Astrocyte (in vitro differentiated cells and primary cell): Measurements from ENCODE around the gene COG5. TPM values are rescaled to one million over a fixed set of nuclear protein-coding genes. Genes with fewer than 3 reads are reported as not detected.
A peak's percentile ranks its signal among the peaks of the same experiment; 100 is the strongest.

Experiments used
- DNase-seq: peaks from one replicate; pipeline ENCODE4 v3.0.0-alpha.2; 2010; ENCODE audit warnings: low read depth
- FAIRE-seq: peaks from 2 replicates; lab custom pipeline; 2011; peaks lifted over from hg19 to GRCh38; lab: Jason Lieb, UNC
- H2AFZ ChIP-seq: 2 replicates; pipeline ENCODE4 v1.6.0; 2012; ENCODE audit warnings: low read depth, low read length, inconsistent platforms
- H3K27ac ChIP-seq: 2 replicates; pipeline ENCODE4 v1.5.1; 2011; ENCODE audit warnings: low read depth, low read length, inconsistent platforms
- H3K27me3 ChIP-seq: 2 replicates; pipeline ENCODE4 v1.6.0; 2011; ENCODE audit warnings: low read length, inconsistent platforms; ENCODE audit not compliant: insufficient read depth
- H3K36me3 ChIP-seq: 2 replicates; pipeline ENCODE4 v1.5.1; 2011; ENCODE audit warnings: low read length, inconsistent platforms; ENCODE audit not compliant: insufficient read depth
- H3K4me1 ChIP-seq: 2 replicates; pipeline ENCODE4 v1.5.1; 2011; ENCODE audit warnings: low read length, inconsistent platforms; ENCODE audit not compliant: insufficient read depth
- H3K4me2 ChIP-seq: 2 replicates; pipeline ENCODE4 v1.6.0; 2012; ENCODE audit warnings: low read length, inconsistent platforms
- H3K4me3 ChIP-seq: 2 replicates; pipeline ENCODE4 v1.5.1; 2011; ENCODE audit warnings: low read depth, mild to moderate bottlenecking, low read length, inconsistent platforms; ENCODE audit not compliant: insufficient read depth
- H3K79me2 ChIP-seq: 2 replicates; pipeline ENCODE4 v1.6.0; 2012; ENCODE audit warnings: mild to moderate bottlenecking, low read length, inconsistent platforms; ENCODE audit not compliant: insufficient read depth
- H3K9ac ChIP-seq: 2 replicates; pipeline ENCODE4 v1.6.0; 2012; ENCODE audit warnings: mild to moderate bottlenecking, low read length, inconsistent platforms
- H3K9me3 ChIP-seq: 2 replicates; pipeline ENCODE4 v1.5.1; 2012; ENCODE audit warnings: low read depth, mild to moderate bottlenecking, low read length, inconsistent platforms; ENCODE audit not compliant: insufficient read depth
- H4K20me1 ChIP-seq: 2 replicates; pipeline ENCODE4 v1.6.0; 2012; ENCODE audit warnings: low read length, inconsistent platforms; ENCODE audit not compliant: insufficient read depth
- H3K27ac Mint-ChIP-seq: one replicate; pipeline ENCODE4 v1.8.0; 2021; ENCODE audit warnings: mild to moderate bottlenecking, mixed read lengths; ENCODE audit not compliant: unreplicated experiment
- H3K27me3 Mint-ChIP-seq: one replicate; pipeline ENCODE4 v1.8.0; 2021; ENCODE audit warnings: low read depth, mixed read lengths; ENCODE audit not compliant: unreplicated experiment
- H3K36me3 Mint-ChIP-seq: one replicate; pipeline ENCODE4 v1.8.0; 2021; ENCODE audit warnings: low read depth, mixed read lengths; ENCODE audit not compliant: unreplicated experiment
- H3K4me1 Mint-ChIP-seq: one replicate; pipeline ENCODE4 v1.8.0; 2021; ENCODE audit warnings: low read depth, mixed read lengths; ENCODE audit not compliant: unreplicated experiment
- H3K4me3 Mint-ChIP-seq: one replicate; pipeline ENCODE4 v1.8.0; 2021; ENCODE audit warnings: mild to moderate bottlenecking, moderate library complexity, mixed read lengths; ENCODE audit not compliant: unreplicated experiment
- H3K9me3 Mint-ChIP-seq: one replicate; pipeline ENCODE4 v1.8.0; 2021; ENCODE audit warnings: mild to moderate bottlenecking, mixed read lengths; ENCODE audit not compliant: unreplicated experiment
- EZH2 ChIP-seq: IDR thresholded peaks from 2 replicates; pipeline ENCODE4 v1.6.1; 2012; ENCODE audit warnings: mild to moderate bottlenecking, low read length, inconsistent platforms; ENCODE audit not compliant: insufficient read depth
- total RNA-seq: library from RNA; stranded (reverse); gene quantifications from 2 replicates; pipeline ENCODE4 v1.2.1, GENCODE V29; 2021
- TF ChIP-seq, protein P1 (sequence below): IDR thresholded peaks from 2 replicates; pipeline ENCODE4 v1.5.1; 2011; ENCODE audit warnings: low read depth, mild to moderate bottlenecking, inconsistent platforms, low read length, moderate library complexity; ENCODE audit not compliant: insufficient read depth

COG5 gene
- total RNA-seq, 1 donor from 2014 or later: 57.1 TPM

DNA sequence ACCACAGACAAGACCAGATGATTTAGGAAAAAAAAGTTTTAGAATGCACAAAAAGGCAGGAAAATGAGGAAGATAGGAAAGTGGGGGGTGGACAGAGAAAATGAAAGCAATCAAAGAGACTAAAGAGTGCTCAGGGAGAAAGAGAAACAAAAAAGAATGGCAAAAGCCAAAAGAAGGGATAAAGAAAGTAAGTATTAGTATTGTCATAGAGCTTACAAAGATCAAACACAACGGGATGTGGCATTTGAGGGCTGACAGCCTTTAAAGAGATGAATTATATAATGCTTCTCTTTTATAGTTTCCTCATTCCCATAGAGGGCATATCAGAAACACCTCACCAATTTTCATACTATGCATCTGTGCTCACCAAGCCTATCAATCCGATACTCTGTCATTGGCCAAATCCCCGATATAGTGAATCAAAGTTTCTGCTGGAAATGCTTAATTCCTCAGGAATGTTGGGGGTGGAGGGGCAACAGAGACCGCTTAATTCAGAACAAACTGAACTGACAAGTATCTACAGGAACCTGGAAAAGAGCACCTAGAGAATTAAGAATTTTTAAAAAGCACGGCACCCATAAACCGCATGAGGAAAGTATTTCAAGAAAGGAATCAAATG is 2.7 kb downstream of the COG5 start:
- peaks cover 54% of the 10 kb centered on the region for H3K79me2 ChIP-seq
- no peak for FAIRE-seq

DNA sequence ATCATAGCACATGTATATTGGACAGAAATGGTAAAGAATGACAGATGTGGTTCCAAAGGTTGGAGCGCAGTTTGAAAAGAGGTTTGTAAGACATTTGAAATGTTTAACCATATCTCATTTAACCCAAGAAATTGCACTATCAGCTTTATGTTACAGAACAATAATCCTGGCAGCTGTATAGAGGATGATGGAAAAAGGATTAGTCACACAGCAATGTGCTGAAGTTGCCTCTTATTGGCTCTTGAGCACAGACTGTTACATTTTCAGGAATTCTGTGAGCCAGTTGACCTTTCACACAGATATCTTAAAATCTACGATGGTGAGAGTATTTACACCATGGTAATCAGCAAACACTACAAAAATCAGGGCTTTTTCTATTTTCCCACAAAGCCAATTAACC is 3.9 kb downstream of the COG5 start:
- peak overlapping the region; percentile 87 for H3K27ac Mint-ChIP-seq
- Histone ChIP-seq H2AFZ (no peak overlapping the region), H3K4me3 (no peak overlapping the region), H4K20me1 (peaks cover 5% of the 10 kb centered on the region), H3K4me2 (peak overlapping the region; percentile 89), H3K9me3 (no peaks in the 10 kb centered on the region), H3K79me2 (peaks cover 54% of the 10 kb centered on the region), H3K27ac (peak overlapping the region; percentile 43), H3K27me3 (no peaks in the 10 kb centered on the region), H3K4me1 (peaks cover 36% of the 10 kb centered on the region), H3K36me3 (peaks cover 10% of the 10 kb centered on the region), H3K9ac (no peak overlapping the region)
- TF ChIP-seq EZH2: no peak
- TF ChIP-seq, protein P1, sequence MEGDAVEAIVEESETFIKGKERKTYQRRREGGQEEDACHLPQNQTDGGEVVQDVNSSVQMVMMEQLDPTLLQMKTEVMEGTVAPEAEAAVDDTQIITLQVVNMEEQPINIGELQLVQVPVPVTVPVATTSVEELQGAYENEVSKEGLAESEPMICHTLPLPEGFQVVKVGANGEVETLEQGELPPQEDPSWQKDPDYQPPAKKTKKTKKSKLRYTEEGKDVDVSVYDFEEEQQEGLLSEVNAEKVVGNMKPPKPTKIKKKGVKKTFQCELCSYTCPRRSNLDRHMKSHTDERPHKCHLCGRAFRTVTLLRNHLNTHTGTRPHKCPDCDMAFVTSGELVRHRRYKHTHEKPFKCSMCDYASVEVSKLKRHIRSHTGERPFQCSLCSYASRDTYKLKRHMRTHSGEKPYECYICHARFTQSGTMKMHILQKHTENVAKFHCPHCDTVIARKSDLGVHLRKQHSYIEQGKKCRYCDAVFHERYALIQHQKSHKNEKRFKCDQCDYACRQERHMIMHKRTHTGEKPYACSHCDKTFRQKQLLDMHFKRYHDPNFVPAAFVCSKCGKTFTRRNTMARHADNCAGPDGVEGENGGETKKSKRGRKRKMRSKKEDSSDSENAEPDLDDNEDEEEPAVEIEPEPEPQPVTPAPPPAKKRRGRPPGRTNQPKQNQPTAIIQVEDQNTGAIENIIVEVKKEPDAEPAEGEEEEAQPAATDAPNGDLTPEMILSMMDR: no peak
- no peaks in the 10 kb centered on the region for H3K9me3 Mint-ChIP-seq
- H3K4me3 Mint-ChIP-seq: no peak overlapping the region
- H3K36me3 Mint-ChIP-seq: peaks cover 11% of the 10 kb centered on the region
- peak; percentile 73 for DNase-seq
- peaks cover 35% of the 10 kb centered on the region for H3K4me1 Mint-ChIP-seq
- no peaks in the 10 kb centered on the region for H3K27me3 Mint-ChIP-seq
- FAIRE-seq: peak; percentile 59

More for the DNA sequence above, 2.7 kb downstream of the COG5 start:
- Histone ChIP-seq H4K20me1 (peaks cover 5% of the 10 kb centered on the region), H3K9ac (peak overlapping the region; percentile 35), H3K27ac (peak overlapping the region; percentile 46), H3K4me2 (peak overlapping the region; percentile 89), H3K4me3 (peak overlapping the region; percentile 38), H3K36me3 (peaks cover 4% of the 10 kb centered on the region), H3K9me3 (no peaks in the 10 kb centered on the region), H3K27me3 (no peaks in the 10 kb centered on the region), H2AFZ (no peak overlapping the region), H3K4me1 (peaks cover 45% of the 10 kb centered on the region)
- peak; percentile 47 for DNase-seq
- peak overlapping the region; percentile 74 for H3K27ac Mint-ChIP-seq
- H3K4me1 Mint-ChIP-seq: peaks cover 41% of the 10 kb centered on the region
- peak overlapping the region; percentile 63 for H3K4me3 Mint-ChIP-seq
- H3K27me3 Mint-ChIP-seq: no peaks in the 10 kb centered on the region
- peaks cover 4% of the 10 kb centered on the region for H3K36me3 Mint-ChIP-seq
- H3K9me3 Mint-ChIP-seq: no peaks in the 10 kb centered on the region
- TF ChIP-seq, protein P1: no peak
- no peak for TF ChIP-seq EZH2

DNA sequence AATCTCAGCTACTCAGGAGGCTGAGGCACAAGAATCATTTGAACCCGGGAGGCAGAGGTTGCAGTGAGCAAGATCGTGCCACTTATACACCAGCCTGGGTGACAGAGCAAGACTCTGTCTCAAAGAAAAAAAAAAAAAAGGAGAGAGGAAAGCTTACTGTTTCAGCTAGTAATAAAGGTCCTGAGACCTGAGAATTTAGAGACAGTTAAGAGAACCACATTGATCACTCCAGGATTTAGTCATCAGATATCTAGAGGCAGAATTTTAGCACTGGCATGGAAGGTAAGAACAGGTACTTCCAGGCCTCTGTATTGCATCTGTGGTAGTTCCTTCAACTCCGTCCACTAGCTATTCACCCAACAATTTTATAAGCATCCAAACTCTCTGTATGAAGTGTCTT is 7.8 kb downstream of the COG5 start:
- DNase-seq (no peak), FAIRE-seq (no peak)
- no peak for TF ChIP-seq EZH2
- TF ChIP-seq, protein P1: no peak
- Histone ChIP-seq H4K20me1 (peaks cover 5% of the 10 kb centered on the region), H3K4me3 (no peak overlapping the region), H3K4me1 (peaks cover 14% of the 10 kb centered on the region), H3K4me2 (no peak overlapping the region), H3K9me3 (no peaks in the 10 kb centered on the region), H3K36me3 (peaks cover 17% of the 10 kb centered on the region), H2AFZ (no peak overlapping the region), H3K9ac (no peak overlapping the region), H3K27ac (no peak overlapping the region), H3K79me2 (peaks cover 34% of the 10 kb centered on the region), H3K27me3 (no peaks in the 10 kb centered on the region)
- Mint-ChIP-seq H3K27ac (no peak overlapping the region), H3K36me3 (peaks cover 15% of the 10 kb centered on the region), H3K4me3 (no peak overlapping the region), H3K4me1 (peaks cover 19% of the 10 kb centered on the region), H3K9me3 (no peaks in the 10 kb centered on the region), H3K27me3 (no peaks in the 10 kb centered on the region)
